Inferior parietal cortex (tissue), 1 donor: Measurements from ENCODE around the gene ATP8A1.
A peak's percentile ranks its signal among the peaks of the same experiment; 100 is the strongest.
"Not testable (repeated sequence)": the region's sequence is repeated elsewhere in the genome, so short reads cannot be mapped to it uniquely, and the experiment has no call there.

Source experiments
- DNase-seq: peaks from one replicate; pipeline ENCODE4 v3.0.0-alpha.2; 2016; ENCODE audit errors: extremely low spot score

The ATP8A1 gene

GRCh38 chr4:42410446-42410845, 246.5 kb downstream of the ATP8A1 start:
- no peak for DNase-seq

DNA sequence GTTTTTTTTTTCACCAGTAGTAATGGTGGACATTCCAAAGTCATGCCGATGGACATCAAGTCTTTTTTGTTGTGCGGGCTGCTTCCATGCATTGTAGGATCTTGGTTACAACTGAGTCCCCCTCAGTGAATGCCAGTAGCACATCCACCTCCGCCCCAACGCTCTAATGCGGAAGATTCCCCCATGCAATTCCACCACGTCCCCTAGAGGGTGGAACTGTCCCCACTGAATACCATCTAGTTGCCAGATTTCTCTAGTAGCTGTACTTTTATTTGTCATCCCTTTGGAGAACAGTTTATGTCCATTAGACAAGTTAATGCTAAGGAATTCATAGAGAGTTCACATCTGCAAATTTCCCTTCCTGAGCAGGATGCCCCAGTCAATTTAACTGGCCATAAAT, 252.9 kb downstream of the ATP8A1 start:
- no peak for DNase-seq

- no peak for DNase-seq
Measured at GRCh38 chr4:42401171-42401570, 255.7 kb downstream of the ATP8A1 start.

DNA sequence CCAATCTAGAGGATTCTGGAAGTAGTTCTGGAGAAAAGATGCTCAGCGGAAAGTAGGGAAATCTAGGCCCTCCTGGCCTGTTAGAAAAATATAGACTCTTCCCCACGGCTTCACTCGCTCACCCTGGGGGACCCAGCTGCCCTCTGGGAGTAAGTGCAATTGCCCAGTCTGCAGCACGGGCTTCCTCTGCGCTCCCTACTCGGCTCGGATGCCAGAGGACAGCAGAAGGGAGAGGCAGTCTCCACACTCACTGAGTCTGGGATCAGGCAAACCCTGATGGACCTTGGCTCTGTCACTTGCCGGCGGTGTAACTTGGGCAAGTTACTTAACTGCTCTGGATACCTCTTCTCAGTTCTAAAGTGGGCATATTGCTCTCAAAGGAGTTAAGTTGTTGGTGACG, 257.5 kb downstream of the ATP8A1 start:
- no peak for DNase-seq

- DNase-seq: no peak
Measured at GRCh38 chr4:42398871-42399331, 258.0 kb downstream of the ATP8A1 start.

DNA sequence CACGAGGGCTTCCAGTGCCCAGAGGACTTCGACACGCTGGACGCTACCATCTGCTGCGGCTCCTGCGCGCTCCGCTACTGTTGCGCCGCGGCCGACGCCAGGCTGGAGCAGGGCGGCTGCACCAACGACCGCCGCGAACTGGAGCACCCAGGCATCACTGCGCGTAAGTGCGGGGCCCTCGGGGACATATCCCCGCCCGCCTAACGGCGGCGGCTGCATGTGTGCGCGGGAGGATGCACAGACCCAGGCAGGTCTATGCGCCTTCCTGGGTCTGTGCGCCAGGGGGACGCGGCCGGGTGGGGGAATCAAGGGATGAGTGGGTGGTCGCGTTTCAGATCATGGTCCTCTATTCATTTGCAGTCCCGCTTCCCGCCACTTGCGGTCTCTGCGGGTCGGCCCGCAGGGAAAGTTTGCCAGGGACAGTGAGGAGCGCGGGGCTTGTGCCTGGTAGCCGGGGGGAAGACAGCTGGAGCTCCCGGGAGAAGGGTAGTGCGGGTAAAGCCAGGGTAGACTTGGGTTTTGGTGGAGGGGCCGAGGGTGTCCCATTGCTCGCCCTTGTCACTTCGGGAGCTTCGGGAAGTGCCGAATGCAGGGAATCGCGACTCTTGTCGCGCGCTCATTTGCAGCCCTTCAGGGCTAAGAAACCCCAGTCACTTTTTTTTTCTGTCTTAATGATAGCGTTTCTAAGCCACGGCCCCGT, 258.6 kb downstream of the ATP8A1 start:
- no peak for DNase-seq

DNA sequence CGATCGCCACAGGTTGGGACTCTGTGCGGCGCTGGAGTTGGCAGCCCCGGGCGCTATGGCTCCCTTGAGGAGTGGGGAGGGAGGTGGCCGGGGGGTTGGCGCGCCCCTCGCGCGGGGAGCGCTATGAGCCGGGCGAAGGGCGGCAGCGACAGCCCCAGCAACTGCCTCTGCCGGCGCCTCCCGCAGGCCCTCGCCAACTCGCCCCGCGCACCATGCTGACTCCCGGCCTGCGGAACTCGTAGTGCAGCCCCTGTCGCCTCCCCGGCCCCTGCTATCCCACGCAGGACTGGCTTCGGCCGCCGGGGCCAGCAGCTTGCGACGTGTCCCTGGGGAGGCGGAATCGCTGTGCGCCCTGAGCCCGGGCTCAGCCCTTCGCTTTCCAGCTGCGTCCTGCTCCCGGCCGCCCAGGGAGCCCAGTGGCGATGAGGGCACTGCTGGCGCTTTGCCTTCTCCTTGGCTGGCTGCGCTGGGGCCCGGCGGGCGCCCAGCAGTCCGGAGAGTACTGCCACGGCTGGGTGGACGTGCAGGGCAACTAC, 259.2 kb downstream of the ATP8A1 start:
- DNase-seq: no peak

DNA sequence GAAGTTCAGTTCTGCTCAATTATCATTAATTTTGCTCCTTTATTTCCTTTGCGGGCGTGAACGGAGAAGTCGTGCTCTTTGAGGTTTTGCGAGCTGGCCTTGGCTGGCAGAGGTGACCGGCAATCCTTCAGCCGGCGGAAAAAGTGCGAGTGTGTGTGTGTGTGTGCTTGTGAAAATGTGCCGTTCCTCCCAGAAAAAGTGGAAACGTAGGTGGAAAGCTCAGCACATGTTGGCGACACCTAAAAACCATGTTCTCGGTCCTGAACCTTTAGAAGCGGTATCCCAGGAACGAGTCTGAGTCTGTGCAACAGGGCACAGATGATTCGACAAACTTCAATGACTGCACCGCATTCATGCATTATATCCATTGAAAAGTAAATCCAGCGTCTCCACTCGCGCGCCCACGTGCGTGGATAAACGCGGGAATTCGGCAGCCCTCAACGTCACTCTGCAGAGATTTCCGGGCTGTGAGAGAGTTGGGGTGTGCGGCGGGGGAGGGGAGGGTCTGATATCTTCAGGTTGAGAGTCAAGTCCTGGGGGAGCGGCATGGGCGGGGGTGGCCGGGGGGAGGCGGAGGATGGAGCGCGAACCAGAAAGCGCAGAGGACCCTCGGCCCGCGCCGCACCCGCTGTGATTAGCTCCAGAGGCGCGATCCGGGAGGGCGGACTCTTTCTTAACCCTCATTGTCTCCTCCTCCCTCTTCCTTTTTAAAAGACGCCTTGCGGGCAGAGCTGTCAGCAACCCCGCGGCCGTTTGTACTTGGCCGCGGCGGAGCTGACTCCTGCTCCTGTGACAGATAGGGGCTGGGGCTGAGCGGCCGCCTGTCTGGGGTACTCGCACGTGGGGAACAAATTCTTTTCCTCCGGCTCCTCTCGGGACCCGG, 259.9 kb downstream of the ATP8A1 start, which contains the start of gene SHISA3:
TSS of gene SHISA3 (plus strand) at position 737 of the 883 bp plus-strand sequence. CDS start 569 bp downstream, outside the sequence.
- no peak for DNase-seq

DNA sequence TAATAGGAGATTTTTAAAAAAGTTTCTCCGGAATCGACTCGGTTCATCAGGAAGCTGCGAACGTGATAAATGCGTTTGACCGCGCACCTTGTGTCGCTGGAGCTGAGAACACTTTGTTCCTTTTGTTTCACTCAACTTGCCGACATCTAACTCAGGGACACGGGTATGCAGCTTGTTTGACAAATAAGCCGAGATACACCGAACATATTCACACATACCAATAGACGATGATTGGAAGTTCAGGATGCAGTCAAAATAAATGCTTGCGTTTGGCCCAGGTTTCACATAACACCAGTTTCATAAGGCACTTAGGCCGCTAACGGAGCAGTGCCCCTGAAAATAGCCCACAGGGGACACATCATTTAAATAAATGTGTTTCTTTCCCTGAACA, 260.5 kb downstream of the ATP8A1 start:
- no peak for DNase-seq

GRCh38 chr4:42395595-42395994, 261.3 kb downstream of the ATP8A1 start:
- no peak for DNase-seq

- no peak for DNase-seq
Measured at GRCh38 chr4:42392436-42392835, 264.5 kb downstream of the ATP8A1 start.

DNA sequence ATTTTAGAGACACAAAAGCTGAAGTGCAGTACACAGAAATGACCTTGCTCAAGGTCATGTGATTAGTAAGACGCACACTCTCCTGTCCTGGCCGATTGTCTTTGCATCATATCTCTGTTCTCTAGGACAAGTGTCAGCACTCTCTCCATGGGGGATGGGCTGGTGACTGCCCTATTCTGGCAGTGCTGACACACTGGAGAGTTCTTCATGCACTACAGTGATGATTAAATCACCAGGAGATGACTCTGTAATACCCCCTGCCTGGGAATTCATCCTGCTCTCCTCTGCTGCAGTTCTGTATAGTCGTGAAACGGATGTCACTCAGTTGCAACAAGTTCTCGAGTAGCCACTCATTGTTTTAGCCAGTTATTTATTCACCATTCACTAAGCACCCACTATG, 264.9 kb downstream of the ATP8A1 start:
- DNase-seq: no peak

- no peak for DNase-seq
Measured at GRCh38 chr4:42391355-42391664, 265.6 kb downstream of the ATP8A1 start.

DNA sequence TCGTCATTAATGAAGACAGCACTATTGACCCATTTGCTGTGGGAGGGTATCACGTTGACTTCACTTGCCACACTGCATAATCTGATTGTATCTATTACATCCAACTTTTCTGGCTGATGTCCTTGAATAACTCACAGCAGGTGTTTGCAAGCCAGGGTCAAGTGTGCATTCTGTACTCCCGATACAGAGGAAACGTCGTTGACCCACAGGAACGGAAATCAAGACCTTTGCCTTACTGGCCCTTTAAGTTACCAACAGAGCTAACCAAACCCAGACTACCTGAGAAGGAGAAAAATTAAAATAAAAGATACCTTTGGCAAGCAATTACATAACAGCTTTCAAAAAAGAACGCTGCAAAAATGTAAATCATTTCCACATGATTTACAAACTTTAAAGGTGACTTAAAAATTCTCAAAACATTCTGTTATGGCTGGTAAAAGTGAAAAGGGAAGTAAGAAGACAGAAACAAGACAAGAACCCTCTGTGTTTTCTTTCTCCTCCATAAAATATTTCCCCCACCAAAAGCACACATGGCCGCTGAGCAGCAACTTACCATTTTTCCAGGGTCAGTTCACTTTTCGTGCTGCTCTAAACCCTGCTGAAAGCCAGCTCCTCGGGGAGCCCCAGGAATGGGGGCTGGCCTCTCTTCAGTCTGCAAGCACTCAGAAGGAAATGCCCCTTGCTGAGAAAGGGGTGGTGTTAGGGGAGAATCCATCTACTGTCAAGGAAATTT, 266.1 kb downstream of the ATP8A1 start:
- DNase-seq: no peak

GRCh38 chr4:42385516-42385915, 271.4 kb downstream of the ATP8A1 start:
- DNase-seq: no peak

- no peak for DNase-seq
Measured at GRCh38 chr4:42381666-42382065, 275.2 kb downstream of the ATP8A1 start.

GRCh38 chr4:42377497-42377896, 279.4 kb downstream of the ATP8A1 start:
- no peak for DNase-seq

DNA sequence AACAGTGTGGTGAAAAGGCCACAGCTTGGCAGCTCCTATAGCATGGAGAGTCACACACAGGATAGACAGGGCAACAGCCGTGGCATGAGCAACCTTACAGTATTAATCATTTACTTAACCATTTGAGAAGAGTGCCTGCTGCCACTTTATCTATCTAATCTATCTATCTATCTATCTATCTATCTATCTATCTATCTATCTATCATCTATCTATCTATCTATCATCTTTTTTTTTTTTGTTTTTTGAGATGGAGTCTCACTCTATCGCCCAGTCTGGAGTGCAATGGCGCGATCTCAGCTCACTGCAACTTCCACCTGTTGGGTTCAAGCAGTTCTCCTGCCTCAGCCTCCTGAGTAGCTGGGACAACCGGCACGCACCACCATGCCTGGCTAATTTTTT, 284.6 kb downstream of the ATP8A1 start:
- not testable (repeated sequence) for DNase-seq

DNA sequence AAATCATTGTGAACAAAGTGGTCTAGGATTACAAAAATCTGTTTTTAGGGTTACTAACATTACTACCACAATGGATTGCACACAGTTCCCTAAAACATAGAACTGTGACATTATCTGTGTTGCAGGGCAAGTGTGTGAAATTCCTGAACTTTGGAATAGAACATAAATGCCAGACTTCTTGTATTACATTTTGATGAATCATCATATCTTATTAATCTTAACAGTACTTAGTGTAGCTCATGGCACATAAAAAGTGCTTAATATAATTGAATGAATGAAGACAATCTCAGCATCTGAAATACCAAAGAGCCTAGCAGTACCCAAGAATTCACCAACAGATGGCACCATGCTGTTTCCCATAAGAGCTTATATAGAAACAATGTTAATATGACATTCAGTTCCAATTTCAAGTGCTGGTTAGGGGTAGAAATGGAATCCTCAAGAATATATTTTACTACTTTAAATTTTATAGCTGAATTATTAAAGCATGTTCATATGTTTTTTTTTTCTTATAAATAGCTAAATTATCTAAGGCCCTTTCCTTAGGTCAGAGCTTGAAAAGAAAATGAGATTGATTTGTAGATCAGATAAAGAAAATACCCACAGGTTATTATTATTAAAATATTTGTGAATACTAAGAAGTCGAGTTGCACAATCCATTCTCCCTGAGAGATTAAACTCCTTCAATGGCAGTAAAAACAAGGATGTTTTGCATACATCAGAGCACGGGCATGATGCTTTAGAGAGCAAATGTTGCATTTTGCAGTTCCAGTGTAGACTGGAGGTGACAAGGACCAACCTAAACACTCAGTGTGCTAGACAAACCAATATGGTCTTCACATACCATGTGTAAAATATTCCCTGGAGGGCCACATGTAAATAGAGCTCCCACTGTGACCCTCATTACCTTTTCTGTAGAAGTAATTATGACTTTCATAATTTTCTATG, 285.3 kb downstream of the ATP8A1 start:
- DNase-seq: peak; percentile 60

DNA sequence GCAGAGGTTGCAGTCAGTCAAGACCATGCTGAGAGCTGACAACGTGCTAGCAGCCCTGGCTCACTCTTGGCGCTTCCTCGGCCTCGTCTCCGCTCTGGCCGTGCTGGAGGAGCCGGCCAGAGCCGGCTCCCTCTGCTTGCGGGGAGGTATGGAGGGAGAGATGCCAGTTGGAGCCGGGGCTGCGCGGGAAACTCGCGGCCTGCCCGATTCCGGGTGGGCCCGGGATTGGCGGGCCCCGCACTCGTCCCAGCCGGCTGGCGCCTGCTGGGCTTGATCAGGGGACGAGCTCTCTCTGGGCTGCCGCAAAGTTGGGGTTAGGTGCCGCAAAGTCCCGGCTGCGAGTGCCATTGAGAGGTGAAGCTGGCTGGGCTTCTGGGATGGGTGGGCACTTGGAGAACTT, 287.4 kb downstream of the ATP8A1 start:
- DNase-seq: no peak

DNA sequence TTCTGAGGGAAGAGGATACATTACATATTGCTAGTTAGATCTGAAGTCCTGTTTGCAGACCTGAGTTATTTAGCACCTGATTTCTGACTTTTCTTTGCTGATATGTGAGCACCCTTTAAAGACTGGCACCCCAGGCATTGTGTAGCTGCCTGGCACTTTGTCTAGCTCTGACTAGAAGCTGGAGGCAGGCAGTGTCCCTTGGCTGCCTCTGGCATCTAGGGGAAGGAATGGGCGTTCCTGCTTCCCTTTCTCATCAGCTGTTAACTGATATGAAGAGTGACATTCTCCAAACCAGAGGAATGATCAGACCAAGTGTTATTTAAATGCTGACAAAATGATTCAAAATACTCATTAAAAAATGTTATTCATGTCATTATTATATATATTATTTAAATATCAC, 289.9 kb downstream of the ATP8A1 start:
- no peak for DNase-seq
